Suprapubic skin (tissue), 4 donors: ENCODE results near the gene EEFSEC. TPM values are rescaled to one million over a fixed set of nuclear protein-coding genes. Genes with fewer than 3 reads are reported as not detected.

ENCODE experiments used
- DNase-seq, 2 donors: peaks; one replicate each; pipeline ENCODE4 v3.0.0-alpha.2; 2019; ENCODE audit warnings: low spot score in 2 of 2
- H3K27ac ChIP-seq: fragments of 200-600 bp; sonication (generic); one replicate; pipeline ENCODE4 v1.5.1; 2019
- H3K27me3 ChIP-seq: fragments of 200-600 bp; sonication (generic); one replicate; pipeline ENCODE4 v1.5.1; 2019
- H3K36me3 ChIP-seq: fragments of 200-600 bp; sonication (generic); one replicate; pipeline ENCODE4 v1.5.1; 2019
- H3K4me1 ChIP-seq: fragments of 200-600 bp; sonication (generic); one replicate; pipeline ENCODE4 v1.5.1; 2019
- H3K4me3 ChIP-seq: fragments of 200-600 bp; sonication (generic); one replicate; pipeline ENCODE4 v1.5.1; 2019; ENCODE audit warnings: mild to moderate bottlenecking
- H3K9me3 ChIP-seq: fragments of 200-600 bp; sonication (generic); one replicate; pipeline ENCODE4 v1.5.1; 2019
- EP300 ChIP-seq: sonication (generic); formaldehyde crosslinking; IDR thresholded peaks from one replicate; pipeline ENCODE4 v1.6.1; 2017; ENCODE audit warnings: antibody characterized with exemption
- POLR2A ChIP-seq, 2 donors: fragments of 450-650 bp; IDR thresholded peaks; one replicate each; pipeline ENCODE4 v1.6.1; 2017; ENCODE audit warnings: antibody characterized with exemption in 2 of 2, mild to moderate bottlenecking in 2 of 2, moderate library complexity in 2 of 2
- POLR2AphosphoS5 ChIP-seq, 3 donors: sonication (generic); formaldehyde crosslinking; IDR thresholded peaks; one replicate each; pipeline ENCODE4 v1.6.1; 2017; ENCODE audit warnings: antibody characterized with exemption in 3 of 3
- WGBS: methylation state at CpG from one replicate; pipeline ENCODE4 v1.1.5; 2018; 5-methylcytosine and 5-hydroxymethylcytosine counted together
- total RNA-seq, 4 donors: library from RNA; depleted of rRNA; stranded (reverse); fragments of >200 nt; gene quantifications; one replicate each; pipeline ENCODE4 v1.1.0, GENCODE V29; 2016
- TF ChIP-seq, protein P1 (sequence below), 2 donors: fragments of 200-600 bp in 1 of 2; fragments of 450-650 bp in 1 of 2; sonication (generic) in 1 of 2; IDR thresholded peaks; one replicate each; pipeline ENCODE4 v1.5.1; 2016 to 2019; ENCODE audit warnings: antibody characterized with exemption in 2 of 2, mild to moderate bottlenecking in 1 of 2, moderate library complexity in 1 of 2

EEFSEC gene
- total RNA-seq, 4 donors from 2014 or later = 14.3 to 19.4 (median 16.7) TPM

DNA sequence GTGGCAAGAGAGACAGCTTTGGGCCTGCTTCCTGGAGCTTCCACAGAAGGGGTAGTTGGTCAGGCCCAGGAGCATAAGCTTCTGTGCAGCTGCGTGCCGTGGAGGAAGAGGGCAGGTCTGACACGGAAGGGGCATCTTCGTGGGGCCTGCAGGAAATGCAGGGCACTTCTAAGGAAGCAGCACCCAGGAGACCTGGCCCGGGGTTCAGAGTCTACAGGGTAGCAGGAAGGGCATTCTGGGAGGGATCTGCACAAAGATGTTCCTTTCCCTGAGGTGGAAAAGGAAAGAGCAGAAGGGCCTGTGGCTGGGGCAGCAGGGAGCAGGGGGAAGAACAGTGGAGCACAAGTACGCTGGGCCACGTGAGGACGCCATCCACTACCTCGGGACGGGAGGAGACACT, 228.3 kb downstream of the EEFSEC start:
- Histone ChIP-seq H3K4me1 (peaks cover 30% of the 10 kb centered on the region), H3K27me3 (no peaks in the 10 kb centered on the region), H3K9me3 (no peaks in the 10 kb centered on the region), H3K36me3 (no peaks in the 10 kb centered on the region), H3K4me3 (no peak overlapping the region), H3K27ac (no peak overlapping the region)
- whole genome bisulfite sequencing = 96% methylated on average over 10 of the region's 10 CpGs
- no peak for DNase-seq
- TF ChIP-seq POLR2A (IDR thresholded peaks at IDR 0.05) (no peak), POLR2AphosphoS5 (IDR thresholded peaks at IDR 0.05) (no peak)

DNA sequence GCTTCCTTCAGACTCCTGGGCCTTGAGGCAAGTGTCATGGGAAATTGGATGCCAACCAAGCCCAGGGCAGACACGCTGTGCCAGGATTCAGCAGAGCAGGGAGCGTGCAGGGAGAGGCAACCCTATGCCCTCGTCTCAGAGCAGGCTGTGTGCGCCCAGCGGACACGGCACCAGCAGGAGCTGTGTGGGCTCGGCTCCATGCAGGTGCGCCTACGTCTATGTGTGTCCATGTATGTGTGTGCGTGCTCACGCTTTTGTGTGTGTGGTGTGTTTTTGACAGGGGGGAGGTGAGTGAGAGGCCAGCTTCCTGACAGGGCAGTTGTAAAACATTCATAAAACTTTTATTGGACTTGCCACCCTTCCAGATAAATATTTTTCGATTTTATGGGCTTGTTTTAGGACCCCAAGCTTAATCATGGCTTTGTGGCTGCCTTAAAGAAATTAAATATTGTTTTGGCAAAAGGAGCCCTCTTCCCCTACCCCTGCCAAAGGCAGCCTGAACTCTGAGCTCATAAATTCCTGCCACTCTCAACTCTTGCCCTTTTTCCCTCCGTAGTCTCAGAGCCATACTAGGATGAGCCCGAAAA, 229.0 kb downstream of the EEFSEC start:
- no peak overlapping the region for H3K27ac ChIP-seq
- no peak overlapping the region for H3K4me3 ChIP-seq
- no peaks in the 10 kb centered on the region for H3K27me3 ChIP-seq
- no peaks in the 10 kb centered on the region for H3K9me3 ChIP-seq
- TF ChIP-seq EP300 = no peak
- TF ChIP-seq POLR2A (IDR thresholded peaks at IDR 0.05) = no peak
- TF ChIP-seq, protein P1, sequence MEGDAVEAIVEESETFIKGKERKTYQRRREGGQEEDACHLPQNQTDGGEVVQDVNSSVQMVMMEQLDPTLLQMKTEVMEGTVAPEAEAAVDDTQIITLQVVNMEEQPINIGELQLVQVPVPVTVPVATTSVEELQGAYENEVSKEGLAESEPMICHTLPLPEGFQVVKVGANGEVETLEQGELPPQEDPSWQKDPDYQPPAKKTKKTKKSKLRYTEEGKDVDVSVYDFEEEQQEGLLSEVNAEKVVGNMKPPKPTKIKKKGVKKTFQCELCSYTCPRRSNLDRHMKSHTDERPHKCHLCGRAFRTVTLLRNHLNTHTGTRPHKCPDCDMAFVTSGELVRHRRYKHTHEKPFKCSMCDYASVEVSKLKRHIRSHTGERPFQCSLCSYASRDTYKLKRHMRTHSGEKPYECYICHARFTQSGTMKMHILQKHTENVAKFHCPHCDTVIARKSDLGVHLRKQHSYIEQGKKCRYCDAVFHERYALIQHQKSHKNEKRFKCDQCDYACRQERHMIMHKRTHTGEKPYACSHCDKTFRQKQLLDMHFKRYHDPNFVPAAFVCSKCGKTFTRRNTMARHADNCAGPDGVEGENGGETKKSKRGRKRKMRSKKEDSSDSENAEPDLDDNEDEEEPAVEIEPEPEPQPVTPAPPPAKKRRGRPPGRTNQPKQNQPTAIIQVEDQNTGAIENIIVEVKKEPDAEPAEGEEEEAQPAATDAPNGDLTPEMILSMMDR (IDR thresholded peaks at IDR 0.05) = no peak
- no peak for TF ChIP-seq POLR2AphosphoS5 (IDR thresholded peaks at IDR 0.05)
- no peak for DNase-seq
- peaks cover 30% of the 10 kb centered on the region for H3K4me1 ChIP-seq
- 50% methylated on average over 13 of the region's 14 CpGs for WGBS
- H3K36me3 ChIP-seq = no peaks in the 10 kb centered on the region

DNA sequence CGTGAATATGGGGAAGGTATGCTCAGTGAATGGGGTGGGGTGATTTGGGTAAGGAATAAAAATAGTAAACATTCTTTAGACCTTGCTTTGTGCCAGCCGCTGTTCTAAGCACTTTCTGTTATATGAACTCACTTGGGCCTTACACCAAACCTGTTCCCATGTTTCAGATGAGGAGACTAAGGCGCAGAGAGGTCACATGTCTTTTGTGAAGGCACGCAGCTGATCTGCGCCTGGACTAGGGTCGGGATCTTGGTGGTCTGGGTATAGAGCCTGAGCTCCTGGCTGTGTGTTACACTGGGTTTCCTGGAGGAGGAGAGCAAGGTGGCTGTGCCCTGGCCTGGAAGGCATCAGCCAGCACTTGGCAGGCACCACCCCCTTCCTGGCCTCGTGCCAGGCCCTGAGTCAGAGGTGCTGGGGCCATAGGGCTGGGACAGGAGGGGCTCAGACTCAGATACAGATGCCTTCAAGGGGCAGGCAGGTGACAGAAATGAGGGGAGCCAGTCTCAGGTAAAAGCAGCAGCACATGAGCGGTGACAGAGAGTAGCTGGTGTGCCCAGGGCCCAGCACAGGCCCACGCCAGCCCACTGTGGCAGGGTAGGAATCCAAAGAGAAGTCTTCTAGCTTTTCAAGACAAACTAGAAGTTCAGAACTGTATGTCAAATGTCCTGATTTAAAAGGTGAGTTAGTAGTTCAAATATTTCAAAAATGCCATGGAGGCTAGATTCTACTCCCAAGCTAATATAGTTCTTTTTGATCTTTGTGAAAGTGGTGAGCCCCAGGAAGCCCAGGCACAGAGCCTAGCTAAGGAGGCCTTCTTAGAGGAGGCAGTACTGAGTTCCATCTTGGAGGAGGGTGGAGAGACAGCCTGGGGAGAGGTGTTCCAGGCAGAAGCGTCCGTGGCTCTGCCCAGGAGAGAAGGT, 230.3 kb downstream of the EEFSEC start:
- Histone ChIP-seq H3K27me3 (no peaks in the 10 kb centered on the region), H3K4me3 (no peak overlapping the region), H3K4me1 (peaks cover 25% of the 10 kb centered on the region), H3K9me3 (no peaks in the 10 kb centered on the region), H3K27ac (no peak overlapping the region), H3K36me3 (no peaks in the 10 kb centered on the region)
- TF ChIP-seq POLR2A (IDR thresholded peaks at IDR 0.05) = no peak
- no peak for TF ChIP-seq POLR2AphosphoS5 (IDR thresholded peaks at IDR 0.05)
- TF ChIP-seq, protein P1 (IDR thresholded peaks at IDR 0.05) = no peak
- no peak for TF ChIP-seq EP300
- 74% methylated on average over 11 of the region's 11 CpGs for WGBS
- no peak for DNase-seq

DNA sequence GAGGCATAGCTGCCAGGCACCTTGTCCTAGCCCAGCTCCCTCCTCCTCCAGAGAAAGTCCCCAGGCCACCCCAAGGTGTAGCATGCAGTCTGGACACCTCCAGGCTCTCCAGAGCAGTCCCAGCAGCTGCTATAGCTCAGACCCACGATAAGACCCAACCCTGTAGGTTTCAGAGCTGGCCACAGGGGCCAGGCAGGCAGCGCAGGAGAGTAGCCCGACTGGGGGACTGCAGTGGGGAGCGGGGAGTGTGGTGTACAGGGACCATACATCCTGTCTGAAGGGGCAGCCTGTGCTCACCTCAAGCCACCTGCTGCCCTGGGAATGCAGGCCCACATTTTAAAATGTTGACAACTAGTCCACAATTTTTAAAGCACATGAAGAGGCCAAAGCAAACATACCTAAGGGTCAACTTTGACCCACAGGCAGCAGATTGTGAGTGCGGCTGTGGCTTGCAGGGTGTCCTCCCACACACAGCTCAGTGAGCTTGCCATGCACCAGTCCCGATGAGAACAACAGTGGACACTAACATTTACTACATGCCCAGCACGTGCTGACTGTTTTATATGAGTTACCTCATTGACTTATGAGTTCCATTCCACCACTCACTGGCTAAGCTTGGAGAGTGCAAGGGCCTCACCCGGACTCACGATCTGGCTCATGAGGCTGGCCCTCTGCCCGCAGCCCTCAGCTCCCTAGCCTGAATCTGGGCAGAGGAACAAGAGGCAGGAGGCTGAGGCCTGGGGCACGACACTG, 232.0 kb downstream of the EEFSEC start:
- WGBS = 69% methylated on average over 7 of the region's 11 CpGs
- Histone ChIP-seq H3K4me3 (no peak overlapping the region), H3K36me3 (no peaks in the 10 kb centered on the region), H3K27ac (no peak overlapping the region), H3K9me3 (no peaks in the 10 kb centered on the region), H3K4me1 (peaks cover 19% of the 10 kb centered on the region), H3K27me3 (no peaks in the 10 kb centered on the region)
- TF ChIP-seq POLR2AphosphoS5 (IDR thresholded peaks at IDR 0.05) = no peak
- TF ChIP-seq, protein P1 (IDR thresholded peaks at IDR 0.05) = no peak
- TF ChIP-seq POLR2A (IDR thresholded peaks at IDR 0.05) = no peak
- no peak for DNase-seq

DNA sequence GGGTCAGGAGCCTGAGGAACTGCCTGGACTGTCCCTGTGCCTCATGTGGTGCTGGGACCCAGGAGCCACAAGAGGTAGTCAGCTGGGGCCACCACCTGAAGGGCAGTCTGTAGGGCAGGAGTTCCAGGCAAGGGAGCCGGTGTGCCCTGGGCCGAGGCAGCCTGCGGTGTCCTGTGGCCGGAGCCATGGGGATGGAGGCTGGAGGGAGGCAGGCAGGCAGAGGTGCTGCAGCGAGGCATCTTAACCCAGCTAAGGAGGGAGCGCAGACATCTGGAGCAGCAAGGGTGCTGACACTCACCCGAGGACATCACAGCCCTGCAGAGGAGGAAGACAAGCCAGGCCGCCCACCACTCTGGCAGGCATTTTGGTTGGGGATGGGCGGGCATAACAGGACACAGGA, 235.7 kb downstream of the EEFSEC start:
- Histone ChIP-seq H3K36me3 (no peaks in the 10 kb centered on the region), H3K4me3 (no peak overlapping the region), H3K4me1 (no peaks in the 10 kb centered on the region), H3K27ac (no peak overlapping the region), H3K27me3 (no peaks in the 10 kb centered on the region), H3K9me3 (no peaks in the 10 kb centered on the region)
- TF ChIP-seq POLR2A (IDR thresholded peaks at IDR 0.05) (no peak), EP300 (no peak), POLR2AphosphoS5 (IDR thresholded peaks at IDR 0.05) (no peak)
- TF ChIP-seq, protein P1 (IDR thresholded peaks at IDR 0.05) = no peak
- WGBS = 100% methylated on average over 5 of the region's 9 CpGs
- DNase-seq = no peak
